ENCODE measurements around the gene UCK2.

Gene UCK2

DNA sequence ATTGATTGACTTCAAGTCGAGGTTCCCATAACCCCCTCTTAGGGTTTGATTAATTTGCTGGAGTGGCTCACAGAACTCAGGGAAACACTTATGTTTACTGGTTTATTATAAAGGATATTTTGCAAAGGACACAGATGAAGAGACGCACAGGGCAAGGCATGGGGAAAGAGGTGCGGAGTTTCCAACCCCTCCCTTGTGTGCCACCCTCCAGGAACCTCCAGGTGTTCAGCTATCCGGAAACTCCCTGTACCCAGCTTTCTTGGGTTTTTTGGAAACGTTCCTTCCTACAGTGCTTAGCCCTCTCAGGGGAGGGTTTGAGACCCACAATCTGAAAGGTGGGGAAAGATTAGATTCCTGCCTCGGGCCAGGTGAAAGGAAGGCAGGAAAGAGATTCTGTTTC is 48.2 kb downstream of the UCK2 start:
- H3K4me3 ChIP-seq (ENCODE audit: low read length) = no peak overlapping the region
- H3K9me2 ChIP-seq (replicated peaks; ENCODE audit: insufficient read depth, low read length) = no peaks in the 10 kb centered on the region
- no peak for DNase-seq
- peaks cover 51% of the 10 kb centered on the region for H4K20me1 ChIP-seq (ENCODE audit: insufficient read depth, low read length)
- no peak overlapping the region for H2AFZ ChIP-seq (ENCODE audit: low read length)
- H3K9ac ChIP-seq (ENCODE audit: low read length) = no peak overlapping the region
- TF ChIP-seq EZH2phosphoT487 (IDR thresholded peaks at IDR 0.05; ENCODE audit: low read length) = no peak
- no peak for TF ChIP-seq EZH2 (optimal IDR thresholded peaks at IDR 0.05; ENCODE audit: low read depth, low read length)
- TF ChIP-seq, protein P1, sequence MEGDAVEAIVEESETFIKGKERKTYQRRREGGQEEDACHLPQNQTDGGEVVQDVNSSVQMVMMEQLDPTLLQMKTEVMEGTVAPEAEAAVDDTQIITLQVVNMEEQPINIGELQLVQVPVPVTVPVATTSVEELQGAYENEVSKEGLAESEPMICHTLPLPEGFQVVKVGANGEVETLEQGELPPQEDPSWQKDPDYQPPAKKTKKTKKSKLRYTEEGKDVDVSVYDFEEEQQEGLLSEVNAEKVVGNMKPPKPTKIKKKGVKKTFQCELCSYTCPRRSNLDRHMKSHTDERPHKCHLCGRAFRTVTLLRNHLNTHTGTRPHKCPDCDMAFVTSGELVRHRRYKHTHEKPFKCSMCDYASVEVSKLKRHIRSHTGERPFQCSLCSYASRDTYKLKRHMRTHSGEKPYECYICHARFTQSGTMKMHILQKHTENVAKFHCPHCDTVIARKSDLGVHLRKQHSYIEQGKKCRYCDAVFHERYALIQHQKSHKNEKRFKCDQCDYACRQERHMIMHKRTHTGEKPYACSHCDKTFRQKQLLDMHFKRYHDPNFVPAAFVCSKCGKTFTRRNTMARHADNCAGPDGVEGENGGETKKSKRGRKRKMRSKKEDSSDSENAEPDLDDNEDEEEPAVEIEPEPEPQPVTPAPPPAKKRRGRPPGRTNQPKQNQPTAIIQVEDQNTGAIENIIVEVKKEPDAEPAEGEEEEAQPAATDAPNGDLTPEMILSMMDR (IDR thresholded peaks at IDR 0.05; ENCODE audit: low read length) = no peak
- no peaks in the 10 kb centered on the region for H3K27me3 ChIP-seq (replicated peaks; ENCODE audit: insufficient read depth, low read length)
- H3K9me3 ChIP-seq (replicated peaks; ENCODE audit: insufficient read depth, low read length) = no peaks in the 10 kb centered on the region
- H3K79me2 ChIP-seq (ENCODE audit: low read length) = peaks cover 100% of the 10 kb centered on the region
- no peaks in the 10 kb centered on the region for H3K36me3 ChIP-seq (replicated peaks; ENCODE audit: insufficient read depth, low read length)
- H3F3A ChIP-seq (ENCODE audit: insufficient read depth, low read length) = peaks cover 13% of the 10 kb centered on the region
- no peak overlapping the region for H3K27ac ChIP-seq (ENCODE audit: low read length)
- no peak overlapping the region for H3K4me2 ChIP-seq (ENCODE audit: low read depth, low read length)
- peaks cover 22% of the 10 kb centered on the region for H3K4me1 ChIP-seq (ENCODE audit: low read length)

DNA sequence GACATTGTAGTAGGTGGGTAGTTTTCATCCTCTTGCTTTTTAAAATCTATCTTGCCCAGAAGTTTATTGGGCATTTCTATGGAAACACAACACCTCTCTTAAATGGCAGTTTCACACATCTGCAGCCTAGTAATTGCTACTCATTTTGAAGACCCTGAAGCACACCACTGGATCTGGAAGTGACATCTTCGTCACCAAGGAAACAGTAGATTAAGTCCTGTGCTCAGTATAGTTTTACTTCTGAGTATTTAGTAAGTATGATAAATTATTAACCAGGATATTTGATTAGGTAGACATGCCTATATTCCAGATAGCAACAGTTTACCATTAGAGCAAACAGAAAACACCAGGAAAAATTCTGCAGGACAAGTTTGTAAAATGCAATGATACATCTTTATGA is 48.7 kb downstream of the UCK2 start:
- Histone ChIP-seq H3K9ac (ENCODE audit: low read length) (no peak overlapping the region), H3K27ac (ENCODE audit: low read length) (no peak overlapping the region), H3K4me2 (ENCODE audit: low read depth, low read length) (no peak overlapping the region), H3K9me3 (replicated peaks; ENCODE audit: insufficient read depth, low read length) (no peaks in the 10 kb centered on the region), H3K4me1 (ENCODE audit: low read length) (peaks cover 17% of the 10 kb centered on the region), H4K20me1 (ENCODE audit: insufficient read depth, low read length) (peaks cover 52% of the 10 kb centered on the region), H3F3A (ENCODE audit: insufficient read depth, low read length) (peaks cover 8% of the 10 kb centered on the region), H3K27me3 (replicated peaks; ENCODE audit: insufficient read depth, low read length) (no peaks in the 10 kb centered on the region), H3K36me3 (replicated peaks; ENCODE audit: insufficient read depth, low read length) (no peaks in the 10 kb centered on the region), H2AFZ (ENCODE audit: low read length) (no peak overlapping the region), H3K79me2 (ENCODE audit: low read length) (peaks cover 100% of the 10 kb centered on the region), H3K4me3 (ENCODE audit: low read length) (no peak overlapping the region), H3K9me2 (replicated peaks; ENCODE audit: insufficient read depth, low read length) (no peaks in the 10 kb centered on the region)
- no peak for TF ChIP-seq EZH2 (optimal IDR thresholded peaks at IDR 0.05; ENCODE audit: low read depth, low read length)
- TF ChIP-seq EZH2phosphoT487 (IDR thresholded peaks at IDR 0.05; ENCODE audit: low read length) = no peak
- no peak for DNase-seq

DNA sequence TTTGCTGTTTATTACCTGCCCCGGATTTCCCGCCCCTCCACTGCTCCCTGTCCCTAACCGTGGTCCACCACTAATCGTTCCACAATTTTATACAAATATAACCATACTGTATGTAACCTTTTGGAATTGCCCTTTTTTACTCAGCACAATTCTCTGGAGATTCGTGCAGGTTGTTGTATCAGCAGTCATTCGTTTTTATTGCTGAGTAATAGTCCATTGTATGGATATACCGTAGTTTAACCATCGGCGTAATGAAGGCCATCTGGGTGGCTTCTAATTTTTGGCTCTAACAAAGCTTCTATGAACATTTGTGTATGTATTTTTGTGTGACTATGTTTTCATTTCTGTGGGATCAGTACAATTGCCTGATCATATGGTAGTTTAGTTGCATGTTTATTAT is 50.0 kb downstream of the UCK2 start:
- Histone ChIP-seq H3K4me1 (ENCODE audit: low read length) (peaks cover 10% of the 10 kb centered on the region), H3K27me3 (replicated peaks; ENCODE audit: insufficient read depth, low read length) (no peaks in the 10 kb centered on the region)

More for the DNA sequence above, 50.0 kb downstream of the UCK2 start:
- Histone ChIP-seq H3K27ac (ENCODE audit: low read length) (no peak overlapping the region), H3K36me3 (replicated peaks; ENCODE audit: insufficient read depth, low read length) (no peaks in the 10 kb centered on the region), H3K9me2 (replicated peaks; ENCODE audit: insufficient read depth, low read length) (no peaks in the 10 kb centered on the region), H3K4me3 (ENCODE audit: low read length) (no peak overlapping the region), H2AFZ (ENCODE audit: low read length) (no peak overlapping the region), H3K79me2 (ENCODE audit: low read length) (peaks cover 100% of the 10 kb centered on the region), H3K9me3 (replicated peaks; ENCODE audit: insufficient read depth, low read length) (no peaks in the 10 kb centered on the region), H4K20me1 (ENCODE audit: insufficient read depth, low read length) (peaks cover 60% of the 10 kb centered on the region), H3K9ac (ENCODE audit: low read length) (no peak overlapping the region), H3F3A (ENCODE audit: insufficient read depth, low read length) (0 out of 2 replicates have a peak, but pooled peaks cover 2% of the 10 kb centered on the region), H3K4me2 (ENCODE audit: low read depth, low read length) (no peak overlapping the region)
- no peak for TF ChIP-seq EZH2phosphoT487 (IDR thresholded peaks at IDR 0.05; ENCODE audit: low read length)
- TF ChIP-seq, protein P1 (IDR thresholded peaks at IDR 0.05; ENCODE audit: low read length) = no peak
- TF ChIP-seq EZH2 (optimal IDR thresholded peaks at IDR 0.05; ENCODE audit: low read depth, low read length) = no peak
- no peak for DNase-seq

Measured in MM.1S (cell line).